HG03139 (cell line): Measurements from ENCODE around the gene CDC42EP4.
"Not testable (repeated sequence)": the region's sequence is repeated elsewhere in the genome, so short reads cannot be mapped to it uniquely, and the experiment has no call there.

ENCODE experiments used
- ATAC-seq: cut with Tn5 transposase; IDR thresholded peaks from one replicate; pipeline ENCODE4 v1.9.1; 2021; ENCODE audit not compliant: unreplicated experiment

CDC42EP4 gene

DNA sequence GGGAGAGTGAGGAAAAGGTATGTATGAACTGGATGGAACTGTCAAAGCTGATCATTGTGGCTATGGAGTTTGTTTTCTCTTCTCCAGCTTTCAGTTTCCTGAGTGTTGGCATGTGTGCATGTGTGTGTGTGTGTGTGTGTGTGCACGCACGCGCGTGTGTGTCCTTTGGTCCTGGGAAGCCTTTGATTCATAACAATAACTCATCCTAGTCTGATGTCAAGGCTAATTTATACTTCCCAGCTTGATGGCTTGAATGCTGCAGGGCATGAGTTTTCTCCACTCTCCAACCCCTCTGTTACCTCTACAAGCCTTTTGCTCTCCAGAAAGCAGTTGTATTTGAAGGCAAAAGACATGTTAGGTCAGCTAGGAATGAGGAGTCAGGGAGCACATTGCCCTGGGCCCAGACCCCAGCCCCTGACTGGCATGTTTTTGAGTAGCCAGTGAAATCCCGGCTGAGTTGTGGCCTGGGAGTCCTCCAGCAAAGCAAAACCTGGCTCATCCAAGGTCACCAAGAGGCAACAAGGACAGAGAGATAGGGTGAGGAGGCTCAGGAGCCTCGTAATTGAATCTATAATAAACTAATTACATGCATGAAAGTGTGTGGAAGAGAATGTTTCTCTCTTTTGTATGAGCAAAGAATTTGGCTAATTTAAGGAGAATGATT, 8.9 kb upstream of the CDC42EP4 start:
- no peak for ATAC-seq

GRCh38 chr17:73319766-73320165, 8.0 kb upstream of the CDC42EP4 start:
- no peak for ATAC-seq

GRCh38 chr17:73318836-73319235, 7.0 kb upstream of the CDC42EP4 start:
- ATAC-seq: no peak

GRCh38 chr17:73318427-73318813, 6.6 kb upstream of the CDC42EP4 start:
- ATAC-seq: no peak

DNA sequence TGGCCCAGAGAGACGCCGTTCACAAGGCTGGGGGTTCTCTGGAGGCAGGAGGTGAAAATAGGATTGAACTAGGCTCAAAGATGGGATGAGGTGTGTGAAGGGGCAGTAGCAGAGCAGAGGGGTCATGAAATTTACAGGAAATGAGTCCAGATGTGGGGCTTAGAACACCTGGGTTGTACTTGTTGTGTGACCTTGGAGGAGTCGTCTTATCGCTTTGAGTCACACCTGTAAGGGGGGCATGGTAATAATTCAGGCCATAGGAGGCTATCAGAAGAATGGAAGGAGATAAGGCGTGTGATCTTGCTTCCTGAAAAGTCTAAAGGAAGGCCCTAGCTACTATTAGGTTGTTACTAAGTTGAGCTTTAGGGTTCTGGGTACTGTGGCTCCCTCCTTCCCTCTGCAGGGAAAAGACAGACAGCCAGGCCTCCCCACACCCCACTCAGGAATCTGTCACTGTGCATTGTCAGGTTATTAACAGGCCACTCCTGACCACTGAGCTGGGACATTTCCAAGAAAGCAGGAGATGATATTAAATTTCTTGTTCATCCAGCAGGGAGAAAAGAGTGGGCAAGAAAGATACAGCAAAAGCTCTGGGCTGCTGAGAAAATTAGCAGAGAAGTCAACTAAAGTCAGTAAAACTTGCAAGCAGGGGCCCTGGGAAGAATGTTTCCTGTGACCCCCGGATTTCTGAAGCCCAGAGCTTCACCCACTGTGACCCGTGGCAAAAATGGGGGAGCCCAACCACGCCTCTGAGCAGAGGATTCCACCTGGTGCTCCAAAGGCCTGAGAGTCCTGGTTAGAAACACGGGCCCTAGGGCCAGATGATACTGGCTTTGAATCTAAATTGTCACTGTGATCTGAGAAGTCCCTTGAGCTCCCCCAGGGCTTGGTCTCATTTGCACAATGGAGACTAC, 6.0 kb upstream of the CDC42EP4 start:
- ATAC-seq: no peak

GRCh38 chr17:73316919-73317505, 5.2 kb upstream of the CDC42EP4 start:
- ATAC-seq: no peak

DNA sequence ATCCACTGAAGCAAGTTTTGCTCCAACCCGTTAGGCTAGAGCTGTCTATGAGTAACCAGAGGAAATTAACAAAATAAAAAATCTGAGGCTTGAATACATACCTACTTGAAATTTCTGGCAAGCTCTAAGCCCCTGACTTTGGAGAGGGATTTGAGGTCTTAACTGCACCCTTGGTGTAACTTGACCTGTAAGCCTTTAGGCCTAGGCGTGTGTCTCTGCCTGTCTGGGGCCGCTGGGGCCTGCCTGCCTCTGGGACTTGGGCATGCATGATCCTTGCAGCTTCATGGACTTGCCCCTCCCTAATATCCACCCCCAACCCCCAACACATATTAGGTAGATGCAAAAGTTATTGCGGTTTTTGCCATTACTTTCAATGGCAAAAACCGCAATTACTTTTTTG, 3.7 kb upstream of the CDC42EP4 start:
- no peak for ATAC-seq

DNA sequence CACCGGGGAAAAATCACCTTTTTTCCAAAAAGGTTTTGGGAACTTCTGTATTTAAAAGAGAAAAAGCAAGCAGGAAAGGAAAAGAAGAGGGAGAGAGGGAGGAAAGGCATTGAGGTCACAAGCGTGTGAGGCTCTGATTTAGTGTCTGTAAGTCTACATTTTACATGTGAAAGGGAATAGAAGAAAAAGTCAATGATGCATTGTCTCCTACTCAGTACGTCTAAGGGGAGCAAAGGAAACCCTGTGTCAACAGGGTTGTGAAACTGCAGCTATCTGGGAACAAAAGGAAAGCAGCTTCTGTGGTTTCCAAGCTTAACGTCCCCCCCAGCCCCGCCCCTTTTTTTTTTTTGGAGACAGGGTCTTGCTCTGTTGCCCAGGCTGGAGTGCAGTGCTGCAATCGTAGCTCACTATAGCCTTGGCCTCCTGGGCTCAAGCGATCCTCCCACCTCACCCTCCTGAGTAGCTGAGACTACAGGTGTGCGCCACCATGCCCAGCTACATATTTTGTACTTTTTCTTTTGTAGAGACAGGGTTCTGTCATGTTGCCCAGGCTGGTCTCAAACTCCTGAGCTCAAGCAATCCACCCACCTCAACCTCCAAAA, 1.8 kb upstream of the CDC42EP4 start:
- no peak for ATAC-seq

DNA sequence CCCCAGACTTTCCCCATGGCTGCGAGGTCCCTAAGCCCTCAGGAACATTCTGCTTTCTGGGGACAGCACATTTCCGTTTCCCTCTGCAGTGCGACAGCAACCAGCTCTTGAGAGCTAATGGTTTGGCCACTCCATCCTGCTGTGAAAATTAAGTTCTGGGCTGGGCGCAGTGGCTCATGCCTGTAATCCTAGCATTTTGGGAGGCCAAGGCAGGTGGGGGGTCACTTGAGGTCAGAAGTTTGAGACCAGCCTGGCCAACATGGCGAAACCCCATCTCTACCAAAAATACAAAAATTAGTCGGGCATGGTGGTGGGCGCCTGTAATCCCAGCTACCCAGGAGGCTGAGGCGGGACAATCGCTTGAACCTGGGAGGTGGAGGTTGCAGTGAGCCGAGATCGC, 1.1 kb upstream of the CDC42EP4 start:
- not testable (repeated sequence) for ATAC-seq

GRCh38 chr17:73311428-73311780, 397 bp downstream of the CDC42EP4 start:
- ATAC-seq: peak; percentile 4

- ATAC-seq: no peak
Measured at GRCh38 chr17:73309727-73310596, 1.8 kb downstream of the CDC42EP4 start.

GRCh38 chr17:73308959-73309358, 2.8 kb downstream of the CDC42EP4 start:
- ATAC-seq: not testable (repeated sequence)

GRCh38 chr17:73308017-73308823, 3.6 kb downstream of the CDC42EP4 start:
- no peak for ATAC-seq

- no peak for ATAC-seq
Measured at GRCh38 chr17:73307130-73307529, 4.7 kb downstream of the CDC42EP4 start.

GRCh38 chr17:73305845-73306836, 5.7 kb downstream of the CDC42EP4 start:
- no peak for ATAC-seq

DNA sequence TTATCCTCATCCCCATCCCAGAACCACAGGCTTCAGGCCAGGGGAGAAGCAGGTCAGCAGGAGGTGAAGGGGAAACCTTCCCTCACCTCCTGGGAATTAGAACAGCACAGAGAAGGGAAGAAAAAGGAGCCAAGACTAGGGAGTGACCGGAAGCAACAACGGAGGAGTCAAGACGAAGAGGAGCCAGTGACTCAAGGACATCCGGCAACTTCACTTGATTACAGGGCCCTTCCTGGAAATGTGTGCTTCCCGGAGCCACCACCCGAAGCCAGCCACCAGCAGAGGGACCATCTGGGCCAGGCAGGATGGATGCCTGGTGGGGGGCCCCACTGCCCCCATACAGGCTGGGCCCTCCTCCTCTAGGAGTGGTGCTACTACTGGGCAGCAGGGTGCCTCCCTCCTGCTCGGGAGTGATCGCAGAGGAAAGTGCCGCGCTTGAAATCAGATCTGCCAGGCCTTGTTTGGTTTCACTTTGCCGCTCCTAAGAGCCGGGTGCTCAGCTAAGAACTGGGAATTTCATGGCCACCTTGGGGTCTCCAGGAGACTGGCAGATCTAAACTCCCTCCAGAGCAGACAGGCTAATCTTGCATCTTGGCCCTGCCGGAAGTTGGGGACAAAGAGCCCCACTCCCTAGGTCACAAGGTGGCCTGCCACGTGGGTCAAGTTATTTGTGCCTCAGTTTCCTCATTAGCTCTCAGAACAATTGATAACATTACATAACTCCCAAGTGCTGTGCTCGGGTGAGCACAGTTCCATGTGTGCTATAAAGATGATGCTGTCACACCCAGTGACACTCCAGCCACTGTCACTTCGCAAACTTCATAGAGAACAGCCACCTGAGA, 6.6 kb downstream of the CDC42EP4 start:
- no peak for ATAC-seq

DNA sequence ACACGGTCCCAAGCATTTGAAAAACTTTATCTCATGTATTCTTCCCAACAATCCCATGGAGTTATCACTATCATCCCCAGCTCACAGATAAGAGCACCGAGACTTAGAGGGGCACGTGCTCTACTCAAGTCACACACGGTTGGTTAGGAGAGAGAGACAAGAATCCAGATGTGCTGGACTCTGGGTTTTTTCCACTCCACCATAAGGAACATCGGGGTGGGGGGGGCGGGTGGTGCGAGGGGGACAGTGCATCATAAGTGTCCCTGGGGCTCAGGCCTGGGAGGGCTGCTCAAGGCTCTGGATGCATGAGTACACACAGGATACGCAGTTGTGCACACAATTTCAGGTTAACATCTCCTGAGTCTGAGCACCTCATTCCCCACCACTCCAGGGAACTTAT, 7.4 kb downstream of the CDC42EP4 start:
- ATAC-seq: no peak

GRCh38 chr17:73302189-73302588, 9.6 kb downstream of the CDC42EP4 start:
- no peak for ATAC-seq
